Panc1 (cell line): ENCODE measurements around the gene ALX4. TPM values are rescaled to one million over a fixed set of nuclear protein-coding genes. Genes with fewer than 3 reads are reported as not detected.

Experiments used
- ATAC-seq: fragments of 200-7000 bp; cut with Tn5 transposase; 2 replicates; pipeline ENCODE4 v1.9.1; 2020; ENCODE audit warnings: mild to moderate bottlenecking, moderate library complexity
- BruUV-seq: library from RNA; stranded (reverse); fragments of 400-500 nt; replicated peaks from 2 replicates; lab custom pipeline; 2021; lab: Mats Ljungman, UMichigan
- CTCF ChIA-PET: fragments of 300-600 bp; sonication (Branson Sonifier 250); formaldehyde crosslinking; loops from one replicate; lab custom pipeline; 2022; ENCODE audit warnings: antibody characterized with exemption; lab: Charles Lee
- POLR2A ChIA-PET: fragments of 300-600 bp; sonication (Branson Sonifier 250); formaldehyde crosslinking; loops from one replicate; lab custom pipeline; 2022; ENCODE audit warnings: antibody characterized with exemption; lab: Charles Lee
- DNase-seq: peaks from one replicate; pipeline ENCODE4 v3.0.0-alpha.2; 2010; ENCODE audit warnings: low read depth, low spot score
- H3K27ac ChIP-seq: 2 replicates; pipeline ENCODE4 v1.5.1; 2011; ENCODE audit warnings: mild to moderate bottlenecking, low read length, inconsistent platforms
- H3K27me3 ChIP-seq: fragments of 200-500 bp; sonication (Bioruptor generic); 2 replicates; pipeline ENCODE4 v1.6.0; 2014; ENCODE audit warnings: low read length, inconsistent platforms; ENCODE audit not compliant: control insufficient read depth, insufficient read depth
- H3K36me3 ChIP-seq: fragments of 200-500 bp; sonication (Bioruptor generic); 2 replicates; pipeline ENCODE4 v1.5.1; 2014; ENCODE audit warnings: inconsistent platforms, mild to moderate bottlenecking, low read length, moderate library complexity; ENCODE audit not compliant: control insufficient read depth, insufficient read depth
- H3K4me1 ChIP-seq: 2 replicates; pipeline ENCODE4 v1.5.1; 2011; ENCODE audit warnings: inconsistent platforms, mild to moderate bottlenecking, low read length, moderate library complexity; ENCODE audit not compliant: control insufficient read depth, insufficient read depth
- H3K4me3 ChIP-seq, 2 experiments: 2 replicates each; pipeline ENCODE4 v1.5.1; 2011 to 2012; ENCODE audit warnings: low read depth in 2 of 2, low read length in 2 of 2, mild to moderate bottlenecking in 2 of 2, inconsistent platforms in 1 of 2, moderate library complexity in 1 of 2
- H3K9me3 ChIP-seq: fragments of 200-500 bp; sonication (Bioruptor generic); 2 replicates; pipeline ENCODE4 v1.5.1; 2014; ENCODE audit warnings: low read depth, mild to moderate bottlenecking, inconsistent platforms, low read length, moderate library complexity; ENCODE audit not compliant: control insufficient read depth, insufficient read depth
- POLR2AphosphoS5 ChIP-seq: IDR thresholded peaks from 2 replicates; pipeline ENCODE4 v1.6.1; 2012; ENCODE audit warnings: mild to moderate bottlenecking, low read depth, low read length, moderate library complexity
- REST ChIP-seq, 2 experiments: IDR thresholded peaks; 2 replicates each; pipeline ENCODE4 v1.6.1; 2011 to 2012; ENCODE audit warnings: low read depth in 2 of 2, control low read depth in 1 of 2, low read length in 1 of 2, mild to moderate bottlenecking in 1 of 2, moderate library complexity in 1 of 2; ENCODE audit not compliant: insufficient read depth in 1 of 2
- SIN3A ChIP-seq: IDR thresholded peaks from 2 replicates; pipeline ENCODE4 v1.6.1; 2012; ENCODE audit warnings: low read depth, mild to moderate bottlenecking, low read length, moderate library complexity, borderline replicate concordance; ENCODE audit not compliant: insufficient read depth
- TCF7L2 ChIP-seq: IDR thresholded peaks from 2 replicates; pipeline ENCODE4 v1.6.1; 2011; ENCODE audit warnings: mild to moderate bottlenecking, low read depth, low read length, inconsistent platforms
- in situ Hi-C: cut with HindIII; loops from 2 replicates; pipeline ENCODE4 v1.10.0; 2016; ENCODE audit warnings: low sequenced_read_pairs, low pct_unique_long_range_greater_than_20kb
- intact Hi-C: fragments of 100-400 bp; cut with micrococcal nuclease; formaldehyde crosslinking; loops from one replicate; pipeline ENCODE4 v1.10.0; 2022; ENCODE audit not compliant: unreplicated experiment
- total RNA-seq: library from RNA; stranded (reverse); gene quantifications from one replicate; pipeline ENCODE4 v1.2.1, GENCODE V29; 2021; ENCODE audit not compliant: unreplicated experiment
- TF ChIP-seq, protein P1 (sequence below): fragments of 450-650 bp; IDR thresholded peaks from 2 replicates; pipeline ENCODE4 v1.5.1; 2017; ENCODE audit warnings: mild to moderate bottlenecking

Gene ALX4
- total RNA-seq, 1 experiment from 2014 or later, result 1.0 TPM

DNA sequence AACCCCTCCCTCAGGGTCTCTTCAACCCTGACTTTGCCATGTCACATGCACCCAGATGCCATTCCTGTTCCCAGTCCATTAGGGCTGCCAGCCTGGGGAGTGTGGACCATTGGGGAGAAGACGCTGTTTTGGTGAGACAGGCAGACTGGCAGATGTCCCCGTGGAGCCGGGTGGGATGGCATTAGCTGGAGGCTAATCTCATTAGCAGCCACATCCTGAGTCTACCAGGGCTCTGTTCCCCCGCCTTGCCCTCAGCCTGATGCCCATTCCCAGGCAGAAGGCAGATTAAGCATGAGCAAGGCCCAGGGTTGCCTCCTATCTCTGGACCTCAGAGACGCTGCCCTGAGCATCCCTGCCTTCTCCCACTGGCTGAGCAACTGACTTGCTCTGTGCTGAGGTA lies 46.4 kb upstream of the ALX4 start:
- no peak for TF ChIP-seq REST (IDR thresholded peaks at IDR 0.05; ENCODE audit: insufficient read depth in 1 of 2, low read depth in 2 of 2, low read length in 1 of 2)
- no peak for TF ChIP-seq TCF7L2
- no peak for TF ChIP-seq SIN3A
- no peak for TF ChIP-seq POLR2AphosphoS5
- TF ChIP-seq, protein P1, sequence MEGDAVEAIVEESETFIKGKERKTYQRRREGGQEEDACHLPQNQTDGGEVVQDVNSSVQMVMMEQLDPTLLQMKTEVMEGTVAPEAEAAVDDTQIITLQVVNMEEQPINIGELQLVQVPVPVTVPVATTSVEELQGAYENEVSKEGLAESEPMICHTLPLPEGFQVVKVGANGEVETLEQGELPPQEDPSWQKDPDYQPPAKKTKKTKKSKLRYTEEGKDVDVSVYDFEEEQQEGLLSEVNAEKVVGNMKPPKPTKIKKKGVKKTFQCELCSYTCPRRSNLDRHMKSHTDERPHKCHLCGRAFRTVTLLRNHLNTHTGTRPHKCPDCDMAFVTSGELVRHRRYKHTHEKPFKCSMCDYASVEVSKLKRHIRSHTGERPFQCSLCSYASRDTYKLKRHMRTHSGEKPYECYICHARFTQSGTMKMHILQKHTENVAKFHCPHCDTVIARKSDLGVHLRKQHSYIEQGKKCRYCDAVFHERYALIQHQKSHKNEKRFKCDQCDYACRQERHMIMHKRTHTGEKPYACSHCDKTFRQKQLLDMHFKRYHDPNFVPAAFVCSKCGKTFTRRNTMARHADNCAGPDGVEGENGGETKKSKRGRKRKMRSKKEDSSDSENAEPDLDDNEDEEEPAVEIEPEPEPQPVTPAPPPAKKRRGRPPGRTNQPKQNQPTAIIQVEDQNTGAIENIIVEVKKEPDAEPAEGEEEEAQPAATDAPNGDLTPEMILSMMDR, result no peak
- no peaks in the 10 kb centered on the region for H3K36me3 ChIP-seq
- no peaks in the 10 kb centered on the region for H3K4me1 ChIP-seq
- intact Hi-C loops (no loop called here), in situ Hi-C loops (no loop called here)
- H3K27me3 ChIP-seq, result peaks cover 12% of the 10 kb centered on the region
- no TSS peak for BruUV-seq
- DNase-seq (no peak), ATAC-seq (no peak)
- H3K4me3 ChIP-seq, result no peak overlapping the region
- ChIA-PET POLR2A (no interaction called here), CTCF (no interaction called here)
- H3K27ac ChIP-seq, result no peak overlapping the region
- H3K9me3 ChIP-seq, result no peaks in the 10 kb centered on the region

DNA sequence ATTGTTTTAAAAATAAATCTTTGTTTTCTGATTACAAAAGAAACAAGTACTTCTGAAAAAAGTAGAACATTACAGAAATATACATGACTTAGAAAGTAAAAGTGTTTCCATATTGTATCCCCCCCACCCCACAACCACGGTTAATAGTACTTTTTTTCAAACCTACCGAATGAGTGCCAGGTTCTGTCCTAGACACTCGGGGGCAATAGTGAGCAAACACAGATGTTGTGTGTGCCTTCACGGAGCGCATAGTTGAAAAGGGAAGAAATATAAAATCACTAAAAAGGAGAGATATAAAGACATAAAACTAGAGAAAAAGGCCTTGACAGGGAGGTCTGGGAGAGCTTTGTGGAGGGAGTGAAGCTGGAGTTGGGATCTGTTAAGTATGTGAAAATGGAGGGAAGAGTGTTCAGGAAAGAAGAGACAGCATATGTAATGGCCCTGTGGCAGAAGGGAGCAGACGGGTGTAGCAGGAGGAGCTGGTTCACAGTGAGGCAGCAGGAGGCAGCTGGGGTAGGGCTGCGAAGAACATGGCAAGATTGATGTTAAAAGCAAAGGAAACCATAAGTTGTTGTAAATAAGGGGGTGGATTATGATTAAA lies 42.1 kb upstream of the ALX4 start:
- no TSS peak for BruUV-seq
- no peaks in the 10 kb centered on the region for H3K4me1 ChIP-seq
- no peaks in the 10 kb centered on the region for H3K9me3 ChIP-seq
- TF ChIP-seq REST (IDR thresholded peaks at IDR 0.05; ENCODE audit: insufficient read depth in 1 of 2, low read depth in 2 of 2, low read length in 1 of 2), result no peak
- no peak for TF ChIP-seq SIN3A
- TF ChIP-seq, protein P1, result no peak; the same call in 1 of the 2 replicates
- no peak for TF ChIP-seq TCF7L2
- H3K4me3 ChIP-seq, result no peak overlapping the region
- DNase-seq (no peak), ATAC-seq (no peak)
- no peaks in the 10 kb centered on the region for H3K36me3 ChIP-seq
- CTCF ChIA-PET, result no interaction called here
- POLR2A ChIA-PET, result no interaction called here
- in situ Hi-C loops, result no loop called here
- intact Hi-C loops, result no loop called here
- H3K27me3 ChIP-seq, result no peaks in the 10 kb centered on the region; the same call in 1 of the 2 replicates
- no peak overlapping the region for H3K27ac ChIP-seq
